ENCODE data around the gene DCAF12. TPM values are rescaled to one million over a fixed set of nuclear protein-coding genes. Genes with fewer than 3 reads are reported as not detected.
A peak's percentile ranks its signal among the peaks of the same experiment; 100 is the strongest.

DCAF12 gene
- total and polyA plus RNA-seq, 2 donors (not counting 1 experiment from before 2014, with no cell fraction given): 1.1 to 1.9 TPM

DNA sequence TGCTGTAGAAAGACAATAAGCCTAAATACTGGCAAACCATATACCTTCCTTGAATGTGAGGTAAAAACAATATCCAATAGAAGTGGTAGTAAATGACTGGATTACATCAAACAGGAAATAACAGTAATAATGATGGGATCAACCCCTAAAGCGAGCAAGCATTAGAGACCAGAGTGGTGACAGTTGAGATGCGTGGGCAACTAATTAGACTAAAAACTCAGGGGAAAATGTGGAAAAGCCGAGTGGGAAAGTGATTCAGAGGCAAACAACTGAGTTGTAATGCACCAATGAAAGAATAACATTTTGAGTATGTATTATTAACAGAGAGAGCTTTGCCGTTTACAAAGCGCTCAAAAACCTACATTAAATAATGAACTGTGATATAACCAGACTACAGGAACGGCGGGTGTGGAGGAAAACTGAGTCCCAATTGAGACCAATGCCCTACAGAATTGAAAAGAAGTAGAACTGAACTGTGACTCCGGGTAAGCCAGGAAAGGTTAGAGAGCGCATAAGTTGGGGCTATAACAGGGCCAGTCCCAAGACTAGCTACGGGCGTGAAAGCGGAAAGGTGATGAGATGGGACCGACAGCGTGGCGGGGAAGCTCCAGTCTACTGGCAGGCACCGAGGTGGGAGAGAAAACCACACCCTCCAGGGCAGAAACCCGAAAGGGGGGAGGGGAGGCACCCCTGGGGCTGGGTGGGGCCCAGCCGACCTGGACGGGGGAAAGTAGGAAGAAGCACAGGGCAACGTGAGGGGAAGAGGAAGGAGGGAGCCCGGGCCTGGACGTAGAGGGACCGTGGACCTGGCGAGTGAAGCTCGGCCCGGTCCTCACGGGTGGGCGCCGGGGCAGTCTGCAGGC is 78.4 kb downstream of the DCAF12 start:
- Mint-ChIP-seq H3K4me3 (peak overlapping the region; percentile 100), H3K4me1 (peaks cover 26% of the 10 kb centered on the region), H3K27me3 (no peaks in the 10 kb centered on the region), H3K9me3 (ENCODE audit: insufficient read depth) (no peaks in the 10 kb centered on the region), H3K27ac (peak overlapping the region; percentile 100)
- H3K4me1 ChIP-seq (ENCODE audit: control insufficient read depth in 2 of 2, insufficient read depth in 2 of 2, low read length in 2 of 2): peaks cover 15 to 22% of the 10 kb centered on the region in 2 donors
- peak overlapping the region; percentile 76 for H3K9ac ChIP-seq (ENCODE audit: low read length)
- H4K20me1 ChIP-seq (ENCODE audit: control insufficient read depth, insufficient read depth, low read length, poor library complexity, severe bottlenecking): peaks cover 26% of the 10 kb centered on the region
- H3K4me3 ChIP-seq (ENCODE audit: control extremely low read depth in 1 of 5, extremely low read depth in 1 of 5, insufficient read depth in 1 of 5, low read depth in 2 of 5, low read length in 4 of 5): peak overlapping the region; percentile 47 to 95 (median 90)
- intact Hi-C loops (cut with micrococcal nuclease): loop anchor here (1.0 to 10.0 kb wide), 4 partner anchors 75 to 783 kb away; partner anchors contain the start of genes BAG1 and CHMP5
- peaks cover 0 to 3% (median 0%) of the 10 kb centered on the region in 3 donors for H3K9me3 ChIP-seq (ENCODE audit: control extremely low read depth in 1 of 3, control insufficient read depth in 2 of 3, insufficient read depth in 1 of 3, low read length in 2 of 3)
- 2% methylated on average over 24 of the region's 29 CpGs for WGBS (ENCODE audit: insufficient coverage)
- peak overlapping the region; percentile 87 to 91 for H3K27ac ChIP-seq (ENCODE audit: low read length in 2 of 2)
- no peaks in the 10 kb centered on the region for H3K36me3 ChIP-seq (replicated peaks in 1 of 2; ENCODE audit: control extremely low read depth in 1 of 2, control insufficient read depth in 1 of 2, extremely low read depth in 1 of 2, insufficient read depth in 2 of 2, low read length in 1 of 2)
- CTCF ChIA-PET: interaction anchor here (0.6 to 1.5 kb wide), 5 partner anchors 129 to 331 kb away, joined by 3 to 5 read pairs (median 4); partner anchors contain the start of gene UBAP1
- DNase-seq (peak; percentile 7), ATAC-seq (ENCODE audit: low read depth) (peak; percentile 20)
- TF ChIP-seq CTCF (IDR thresholded peaks at IDR 0.05): no peak
- no peak for TF ChIP-seq EZH2 (IDR thresholded peaks at IDR 0.05; ENCODE audit: borderline replicate concordance, insufficient read depth, low read depth, low read length, poor library complexity, severe bottlenecking)
- H2AFZ ChIP-seq (ENCODE audit: insufficient read depth, low read depth, low read length, poor library complexity, severe bottlenecking): peak overlapping the region; percentile 93
- H3K27me3 ChIP-seq (replicated peaks in 1 of 4; ENCODE audit: control extremely low read depth in 1 of 4, control insufficient read depth in 3 of 4, insufficient read depth in 4 of 4, low read length in 3 of 4): no peaks in the 10 kb centered on the region
- peak overlapping the region; percentile 86 for H3K4me2 ChIP-seq (replicated peaks; ENCODE audit: low read depth, low read length, poor library complexity, severe bottlenecking)
- H3K79me2 ChIP-seq (ENCODE audit: control insufficient read depth, insufficient read depth, low read length): peaks cover 54% of the 10 kb centered on the region
- POLR2A ChIA-PET: interaction anchor here (0.6 to 2.0 kb wide), 2 partner anchors 131 to 206 kb away, joined by 3 to 8 read pairs; partner anchors contain the start of gene UBAP1
